SK-N-SH (cell line): Measurements from ENCODE around the gene MAP3K5. TPM values are rescaled to one million over a fixed set of nuclear protein-coding genes. Genes with fewer than 3 reads are reported as not detected.

Experiments used
- CTCF ChIA-PET: fragments of 300-600, 350-600 bp; formaldehyde crosslinking; extraction: SDS; loops from one replicate; lab custom pipeline; 2021; lab: Yijun Ruan, JAX
- POLR2A ChIA-PET: fragments of 350-600 bp; sonication (Branson Sonifier 250); formaldehyde crosslinking; extraction: SDS; loops from one replicate; lab custom pipeline; 2020; ENCODE audit warnings: antibody characterized with exemption, inconsistent platforms; lab: Yijun Ruan, JAX
- DNase-seq: peaks from one replicate; pipeline ENCODE4 v3.0.0; 2012
- H2AFZ ChIP-seq: fragments of 200-600 bp; sonication (generic); 2 replicates; pipeline ENCODE4 v1.8.1; 2016; ENCODE audit warnings: antibody characterized with exemption, mild to moderate bottlenecking, low read depth
- H3F3A ChIP-seq: fragments of 200-600 bp; sonication (generic); replicated peaks from 2 replicates; pipeline ENCODE3; 2016; ENCODE audit warnings: antibody characterized with exemption, mild to moderate bottlenecking; ENCODE audit not compliant: insufficient read depth
- H3K27ac ChIP-seq, 2 experiments: fragments of 200-500 bp in 1 of 2; fragments of 200-600 bp in 1 of 2; sonication (Bioruptor generic) in 1 of 2; sonication (generic), shearing (Covaris generic) in 1 of 2; 2 replicates each; pipeline versions ENCODE4 v1.5.1 to v1.6.1; 2014 to 2016; ENCODE audit warnings: low read depth in 2 of 2, inconsistent platforms in 1 of 2, low read length in 1 of 2, mild to moderate bottlenecking in 1 of 2, mixed read lengths in 1 of 2
- H3K27me3 ChIP-seq: fragments of 200-600 bp; sonication (generic), shearing (Covaris generic); 2 replicates; pipeline ENCODE4 v1.6.1; 2016; ENCODE audit warnings: mixed run types; ENCODE audit not compliant: insufficient read depth
- H3K36me3 ChIP-seq, 2 experiments: fragments of 200-500 bp in 1 of 2; fragments of 200-600 bp in 1 of 2; sonication (Bioruptor generic) in 1 of 2; sonication (generic) in 1 of 2; replicated peaks in 1 of 2; 2 replicates each; pipeline versions ENCODE3 to v1.5.1; 2014 to 2016; ENCODE audit warnings: low read length in 1 of 2, mild to moderate bottlenecking in 1 of 2; ENCODE audit not compliant: insufficient read depth in 2 of 2, control insufficient read depth in 1 of 2
- H3K4me1 ChIP-seq, 2 experiments: fragments of 200-500 bp in 1 of 2; fragments of 200-600 bp in 1 of 2; sonication (Bioruptor generic) in 1 of 2; sonication (generic), shearing (Covaris generic) in 1 of 2; 2 replicates each; pipeline versions ENCODE4 v1.5.1 to v1.6.1; 2014 to 2016; ENCODE audit warnings: low read depth in 1 of 2, low read length in 1 of 2, mixed run types in 1 of 2; ENCODE audit not compliant: insufficient read depth in 2 of 2, control insufficient read depth in 1 of 2
- H3K4me2 ChIP-seq: fragments of 200-600 bp; sonication (generic), shearing (Covaris generic); 2 replicates; pipeline ENCODE4 v1.6.1; 2017; ENCODE audit warnings: mixed run types
- H3K4me3 ChIP-seq, 2 experiments: fragments of 200-500 bp in 1 of 2; fragments of 200-600 bp in 1 of 2; sonication (Bioruptor generic) in 1 of 2; sonication (generic), shearing (Covaris generic) in 1 of 2; 2 replicates each; pipeline versions ENCODE4 v1.5.1 to v1.8.1; 2014 to 2016; ENCODE audit warnings: low read depth in 2 of 2, inconsistent platforms in 1 of 2, low read length in 1 of 2, mild to moderate bottlenecking in 1 of 2, mixed read lengths in 1 of 2, moderate library complexity in 1 of 2
- H3K79me2 ChIP-seq: fragments of 200-600 bp; sonication (generic); 2 replicates; pipeline ENCODE4 v1.8.1; 2017; ENCODE audit warnings: mild to moderate bottlenecking; ENCODE audit not compliant: insufficient read depth
- H3K9ac ChIP-seq: fragments of 200-600 bp; sonication (generic); 2 replicates; pipeline ENCODE4 v1.6.1; 2017; ENCODE audit warnings: mixed run types
- H3K9me2 ChIP-seq: fragments of 200-600 bp; sonication (generic); 2 replicates; pipeline ENCODE4 v1.6.1; 2017; ENCODE audit warnings: mixed run types
- H3K9me3 ChIP-seq: fragments of 200-600 bp; sonication (generic); 2 replicates; pipeline ENCODE4 v1.6.1; 2017; ENCODE audit warnings: mixed run types, mild to moderate bottlenecking, moderate library complexity
- H4K20me1 ChIP-seq: fragments of 200-600 bp; sonication (generic); 2 replicates; pipeline ENCODE4 v1.6.1; 2017; ENCODE audit warnings: mild to moderate bottlenecking, mixed run types; ENCODE audit not compliant: insufficient read depth
- CTCF ChIP-seq: fragments of 200-600 bp; sonication (generic); IDR thresholded peaks from 2 replicates; pipeline ENCODE4 v1.6.1; 2017; ENCODE audit warnings: antibody characterized with exemption, mild to moderate bottlenecking, moderate library complexity
- EZH2phosphoT487 ChIP-seq: fragments of 200-600 bp; sonication (generic); IDR thresholded peaks from 2 replicates; pipeline ENCODE4 v1.6.1; 2017; ENCODE audit warnings: low read depth, mixed run types, mild to moderate bottlenecking, antibody characterized with exemption, moderate library complexity, borderline replicate concordance
- FOXJ3 ChIP-seq: sonication (generic); formaldehyde crosslinking; IDR thresholded peaks from 2 replicates; pipeline ENCODE4 v1.5.1; 2020; ENCODE audit warnings: mild to moderate bottlenecking, missing genetic modification reagents
- FOXM1 ChIP-seq: IDR thresholded peaks from 2 replicates; pipeline ENCODE4 v1.4.0; 2012; ENCODE audit warnings: low read depth, mild to moderate bottlenecking
- GABPA ChIP-seq: IDR thresholded peaks from 2 replicates; pipeline ENCODE4 v1.4.0; 2012; ENCODE audit warnings: low read depth, mild to moderate bottlenecking
- JUND ChIP-seq: IDR thresholded peaks from 2 replicates; pipeline ENCODE4 v1.4.0; 2012
- MAX ChIP-seq: IDR thresholded peaks from 2 replicates; pipeline ENCODE4 v1.4.0; 2012; ENCODE audit warnings: low read depth
- MEF2A ChIP-seq: IDR thresholded peaks from 2 replicates; pipeline ENCODE4 v1.4.0; 2012; ENCODE audit warnings: low read depth, borderline replicate concordance
- NFIC ChIP-seq: IDR thresholded peaks from 2 replicates; pipeline ENCODE4 v1.4.0; 2012; ENCODE audit warnings: borderline replicate concordance
- POLR2AphosphoS5 ChIP-seq: IDR thresholded peaks from 2 replicates; pipeline ENCODE4 v1.6.1; 2012; ENCODE audit warnings: low read depth, low read length
- RCOR1 ChIP-seq: fragments of 150-350 bp; IDR thresholded peaks from 2 replicates; pipeline ENCODE4 v1.6.1; 2017; ENCODE audit warnings: antibody characterized with exemption, low read length
- RFX5 ChIP-seq: IDR thresholded peaks from 2 replicates; pipeline ENCODE4 v1.6.1; 2012; ENCODE audit warnings: mild to moderate bottlenecking, improper control_type of control experiment, low read length
- TAF1 ChIP-seq: IDR thresholded peaks from 2 replicates; pipeline ENCODE4 v1.6.1; 2012; ENCODE audit warnings: low read depth, mild to moderate bottlenecking, low read length, moderate library complexity, borderline replicate concordance
- USF1 ChIP-seq: IDR thresholded peaks from 2 replicates; pipeline ENCODE4 v1.4.0; 2012; ENCODE audit warnings: low read depth, borderline replicate concordance
- YY1 ChIP-seq: IDR thresholded peaks from 2 replicates; pipeline ENCODE4 v1.4.0; 2012; ENCODE audit warnings: low read depth, mild to moderate bottlenecking
- WGBS: methylation state at CpG from one replicate; pipeline ENCODE4 v1.1.6; 2017; ENCODE audit warnings: low lambda C conversion rate; 5-methylcytosine and 5-hydroxymethylcytosine counted together
- polyA plus RNA-seq, 3 experiments: library from polyadenylated mRNA; depleted of rRNA; stranded (reverse); fragments of >200 nt; gene quantifications; 2 replicates each; pipeline ENCODE4 v1.2.3, GENCODE V29; 2012

MAP3K5 gene
- polyA plus RNA-seq, 1 of the 3 experiments (the other 2 are of a cell fraction) = 1.4 TPM

GRCh38 chr6:136809091-136809860 lies 17.0 kb upstream of the MAP3K5 start:
- 87% methylated on average over 6 of the region's 7 CpGs for WGBS
- H3K9me3 ChIP-seq = no peaks in the 10 kb centered on the region
- no peak overlapping the region for H3K27ac ChIP-seq
- TF ChIP-seq USF1 (no peak), FOXJ3 (no peak), RCOR1 (no peak), FOXM1 (no peak)
- H3K27me3 ChIP-seq = no peaks in the 10 kb centered on the region
- no peak overlapping the region for H3K4me2 ChIP-seq
- no peak overlapping the region for H2AFZ ChIP-seq
- H3K9me2 ChIP-seq = no peaks in the 10 kb centered on the region
- no peaks in the 10 kb centered on the region for H3K4me1 ChIP-seq
- DNase-seq = no peak
- no peaks in the 10 kb centered on the region for H3K79me2 ChIP-seq
- no peaks in the 10 kb centered on the region for H3K36me3 ChIP-seq
- CTCF ChIA-PET = interaction anchor here (1.4 to 2.1 kb wide), 2 partner anchors 17 to 165 kb away, joined by 6 to 8 read pairs; partner anchors contain the start of gene MAP3K5
- no peaks in the 10 kb centered on the region for H4K20me1 ChIP-seq
- H3K4me3 ChIP-seq = no peak overlapping the region
- peaks cover 7% of the 10 kb centered on the region for H3F3A ChIP-seq
- no peak overlapping the region for H3K9ac ChIP-seq
- POLR2A ChIA-PET = no interaction called here

GRCh38 chr6:136803608-136804007 lies 11.3 kb upstream of the MAP3K5 start:
- TF ChIP-seq MEF2A (no peak), RFX5 (no peak), GABPA (no peak)
- CTCF ChIA-PET = interaction anchor here (1.1 to 3.7 kb wide), 3 partner anchors 12 to 42 kb away, joined by 3 to 19 read pairs (median 3); partner anchors contain the start of gene MAP3K5

GRCh38 chr6:136801581-136801980 lies 9.3 kb upstream of the MAP3K5 start:
- Histone ChIP-seq H3K4me3 (no peak overlapping the region), H3K27me3 (no peaks in the 10 kb centered on the region), H3K27ac (no peak overlapping the region), H3K79me2 (no peaks in the 10 kb centered on the region), H4K20me1 (no peaks in the 10 kb centered on the region), H3K9me3 (no peaks in the 10 kb centered on the region), H3F3A (no peaks in the 10 kb centered on the region), H2AFZ (no peak overlapping the region), H3K9ac (no peak overlapping the region), H3K9me2 (no peaks in the 10 kb centered on the region), H3K36me3 (no peaks in the 10 kb centered on the region), H3K4me1 (no peaks in the 10 kb centered on the region), H3K4me2 (no peak overlapping the region)
- POLR2A ChIA-PET = no interaction called here
- no peak for TF ChIP-seq NFIC
- TF ChIP-seq CTCF = no peak
- TF ChIP-seq POLR2AphosphoS5 = no peak
- TF ChIP-seq TAF1 = no peak
- no peak for TF ChIP-seq JUND
- TF ChIP-seq EZH2phosphoT487 = no peak
- no peak for TF ChIP-seq MAX
- no peak for TF ChIP-seq GABPA
- TF ChIP-seq YY1 = no peak
- DNase-seq = no peak
- CTCF ChIA-PET = interaction anchor here (1.3 to 3.7 kb wide), 3 partner anchors 10 to 157 kb away, joined by 3 to 19 read pairs (median 6); partner anchors contain the start of genes MAP3K5 and PEX7
- WGBS = 72% methylated on average over 2 of the region's 2 CpGs

More at GRCh38 chr6:136803608-136804007, 11.3 kb upstream of the MAP3K5 start:
- no peaks in the 10 kb centered on the region for H3K36me3 ChIP-seq
- no peaks in the 10 kb centered on the region for H4K20me1 ChIP-seq
- no peak overlapping the region for H2AFZ ChIP-seq
- no peaks in the 10 kb centered on the region for H3F3A ChIP-seq
- DNase-seq = no peak
- no peak overlapping the region for H3K4me2 ChIP-seq
- H3K9me3 ChIP-seq = no peaks in the 10 kb centered on the region
- H3K4me3 ChIP-seq = no peak overlapping the region
- no peaks in the 10 kb centered on the region for H3K79me2 ChIP-seq
- 76% methylated on average over 1 of the region's 1 CpG for WGBS
- no peaks in the 10 kb centered on the region for H3K27me3 ChIP-seq
- H3K27ac ChIP-seq = no peak overlapping the region
- H3K9me2 ChIP-seq = no peaks in the 10 kb centered on the region
- H3K9ac ChIP-seq = no peak overlapping the region
- H3K4me1 ChIP-seq = no peaks in the 10 kb centered on the region
- POLR2A ChIA-PET = no interaction called here
